ENCODE data around the gene BEST1.

DNA sequence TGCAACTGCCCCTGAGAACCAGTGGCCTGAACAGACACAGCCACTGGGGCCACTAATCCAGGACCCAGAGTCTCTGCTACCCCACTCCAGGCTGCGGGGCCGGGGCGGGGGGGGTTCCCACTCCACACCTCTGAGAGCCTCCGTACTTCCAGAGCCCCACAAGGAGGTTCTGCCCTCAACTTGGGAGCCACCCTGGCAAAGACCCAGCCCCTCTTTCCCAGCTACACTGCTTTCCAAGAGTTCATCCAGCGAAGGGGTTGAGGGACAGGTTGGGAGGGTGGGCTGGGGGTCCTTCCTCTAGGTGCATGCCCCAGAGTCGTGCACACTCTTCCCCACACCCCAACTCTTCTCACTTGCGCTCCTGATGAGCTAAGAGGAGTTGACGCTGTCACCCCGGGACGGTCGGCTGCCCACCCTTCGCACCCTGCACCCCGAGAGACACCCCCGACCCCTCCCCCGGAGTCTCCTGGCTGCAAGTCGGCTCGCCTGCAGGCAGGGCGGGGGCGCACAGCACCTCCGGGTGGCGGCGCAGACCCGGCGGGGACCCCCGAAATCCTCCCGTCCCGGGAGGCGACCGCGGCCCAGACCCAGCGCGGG, 33.3 kb upstream of the BEST1 start:
- TF ChIP-seq, protein P1, sequence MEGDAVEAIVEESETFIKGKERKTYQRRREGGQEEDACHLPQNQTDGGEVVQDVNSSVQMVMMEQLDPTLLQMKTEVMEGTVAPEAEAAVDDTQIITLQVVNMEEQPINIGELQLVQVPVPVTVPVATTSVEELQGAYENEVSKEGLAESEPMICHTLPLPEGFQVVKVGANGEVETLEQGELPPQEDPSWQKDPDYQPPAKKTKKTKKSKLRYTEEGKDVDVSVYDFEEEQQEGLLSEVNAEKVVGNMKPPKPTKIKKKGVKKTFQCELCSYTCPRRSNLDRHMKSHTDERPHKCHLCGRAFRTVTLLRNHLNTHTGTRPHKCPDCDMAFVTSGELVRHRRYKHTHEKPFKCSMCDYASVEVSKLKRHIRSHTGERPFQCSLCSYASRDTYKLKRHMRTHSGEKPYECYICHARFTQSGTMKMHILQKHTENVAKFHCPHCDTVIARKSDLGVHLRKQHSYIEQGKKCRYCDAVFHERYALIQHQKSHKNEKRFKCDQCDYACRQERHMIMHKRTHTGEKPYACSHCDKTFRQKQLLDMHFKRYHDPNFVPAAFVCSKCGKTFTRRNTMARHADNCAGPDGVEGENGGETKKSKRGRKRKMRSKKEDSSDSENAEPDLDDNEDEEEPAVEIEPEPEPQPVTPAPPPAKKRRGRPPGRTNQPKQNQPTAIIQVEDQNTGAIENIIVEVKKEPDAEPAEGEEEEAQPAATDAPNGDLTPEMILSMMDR (IDR thresholded peaks at IDR 0.05), result no peak
- TF ChIP-seq SIN3A (IDR thresholded peaks at IDR 0.05; ENCODE audit: borderline replicate concordance, insufficient read depth, low read depth, low read length), result no peak
- no peak for TF ChIP-seq POLR2AphosphoS5 (IDR thresholded peaks at IDR 0.05; ENCODE audit: low read depth, low read length)
